NCI-H748 treated with DMSO at 0.1 percent for 48 hours (cell line): ENCODE results near the gene SLC35D2.
"Not testable (repeated sequence)": the region's sequence is repeated elsewhere in the genome, so short reads cannot be mapped to it uniquely, and the experiment has no call there.

ENCODE experiments used
- DNase-seq: peaks from one replicate; lab custom pipeline; 2025; lab: John Stamatoyannopoulos, UW

Gene SLC35D2

GRCh38 chr9:96317335-96317980 lies 66.1 kb downstream of the SLC35D2 start:
- peak; percentile 50 for DNase-seq

- DNase-seq = no peak
Observed at GRCh38 chr9:96309850-96310249, 73.7 kb downstream of the SLC35D2 start.

- not testable (repeated sequence) for DNase-seq
Observed at GRCh38 chr9:96306958-96307357, 76.6 kb downstream of the SLC35D2 start.

GRCh38 chr9:96305171-96305570 lies 78.3 kb downstream of the SLC35D2 start:
- no peak for DNase-seq

- DNase-seq = no peak
Observed at GRCh38 chr9:96304230-96304629, 79.3 kb downstream of the SLC35D2 start.

- no peak for DNase-seq
Observed at GRCh38 chr9:96302021-96302420, 81.5 kb downstream of the SLC35D2 start, which contains the start of gene HSD17B3. TSS of gene HSD17B3 (minus strand) at chr9:96302176. CDS start at chr9:96302104, 72 bp downstream.

GRCh38 chr9:96299823-96300222 lies 83.7 kb downstream of the SLC35D2 start:
- no peak for DNase-seq

- no peak for DNase-seq
Observed at GRCh38 chr9:96294159-96294545, 89.4 kb downstream of the SLC35D2 start.

GRCh38 chr9:96293498-96294158 lies 89.9 kb downstream of the SLC35D2 start:
- DNase-seq = no peak

GRCh38 chr9:96289392-96289791 lies 94.1 kb downstream of the SLC35D2 start:
- DNase-seq = no peak

- no peak for DNase-seq
Observed at GRCh38 chr9:96281641-96282040, 101.9 kb downstream of the SLC35D2 start.

- no peak for DNase-seq
Observed at GRCh38 chr9:96279932-96280331, 103.6 kb downstream of the SLC35D2 start.

GRCh38 chr9:96274939-96275338 lies 108.6 kb downstream of the SLC35D2 start:
- no peak for DNase-seq
